ENCODE data around the gene PROZ.
"Not testable (repeated sequence)": the region's sequence is repeated elsewhere in the genome, so short reads cannot be mapped to it uniquely, and the experiment has no call there.

PROZ gene, protein sequence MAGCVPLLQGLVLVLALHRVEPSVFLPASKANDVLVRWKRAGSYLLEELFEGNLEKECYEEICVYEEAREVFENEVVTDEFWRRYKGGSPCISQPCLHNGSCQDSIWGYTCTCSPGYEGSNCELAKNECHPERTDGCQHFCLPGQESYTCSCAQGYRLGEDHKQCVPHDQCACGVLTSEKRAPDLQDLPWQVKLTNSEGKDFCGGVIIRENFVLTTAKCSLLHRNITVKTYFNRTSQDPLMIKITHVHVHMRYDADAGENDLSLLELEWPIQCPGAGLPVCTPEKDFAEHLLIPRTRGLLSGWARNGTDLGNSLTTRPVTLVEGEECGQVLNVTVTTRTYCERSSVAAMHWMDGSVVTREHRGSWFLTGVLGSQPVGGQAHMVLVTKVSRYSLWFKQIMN

DNA sequence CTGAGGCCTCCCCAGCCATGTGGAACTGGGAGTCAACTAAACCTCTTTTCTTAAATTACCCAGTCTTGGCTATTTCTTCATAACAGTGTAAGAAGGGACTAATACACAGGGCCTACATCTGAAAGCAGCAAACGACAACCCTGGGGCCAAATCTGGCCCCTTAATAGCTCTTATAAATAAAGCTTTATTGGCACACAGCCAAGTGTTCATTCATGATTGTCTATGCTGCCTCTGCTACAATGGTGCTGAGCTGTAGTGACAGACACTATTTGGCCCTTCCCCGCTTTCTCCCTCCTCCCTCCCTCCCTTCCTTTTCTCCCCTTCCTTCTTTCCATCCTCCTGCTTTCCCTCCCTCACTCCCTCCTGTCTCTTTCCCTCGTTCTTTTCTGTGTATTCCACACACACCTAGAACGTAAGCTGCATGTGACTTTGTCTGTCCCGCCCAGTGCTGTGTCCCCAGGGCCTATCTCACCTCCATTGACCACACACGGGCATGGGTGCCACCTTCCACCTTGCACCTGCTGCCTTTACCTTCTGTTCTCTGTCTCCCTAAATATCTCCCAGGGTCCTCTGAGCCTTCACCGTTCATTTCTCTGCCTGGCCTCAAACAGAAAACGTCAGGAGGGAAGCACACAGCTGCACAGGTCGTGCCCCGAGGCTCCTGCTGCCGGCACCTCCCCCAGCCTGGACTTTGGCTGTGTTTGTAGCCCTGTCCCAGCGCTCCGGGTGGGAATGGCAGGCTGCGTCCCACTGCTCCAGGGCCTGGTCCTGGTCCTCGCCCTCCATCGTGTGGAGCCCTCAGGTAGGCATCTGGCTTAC is at the start of gene PROZ:
TSS of gene PROZ (plus strand) at position 720 of the 819 bp plus-strand sequence. CDS start at position 733, 13 bp downstream.
- DNase-seq (ENCODE audit: low spot score), result no peak

DNA sequence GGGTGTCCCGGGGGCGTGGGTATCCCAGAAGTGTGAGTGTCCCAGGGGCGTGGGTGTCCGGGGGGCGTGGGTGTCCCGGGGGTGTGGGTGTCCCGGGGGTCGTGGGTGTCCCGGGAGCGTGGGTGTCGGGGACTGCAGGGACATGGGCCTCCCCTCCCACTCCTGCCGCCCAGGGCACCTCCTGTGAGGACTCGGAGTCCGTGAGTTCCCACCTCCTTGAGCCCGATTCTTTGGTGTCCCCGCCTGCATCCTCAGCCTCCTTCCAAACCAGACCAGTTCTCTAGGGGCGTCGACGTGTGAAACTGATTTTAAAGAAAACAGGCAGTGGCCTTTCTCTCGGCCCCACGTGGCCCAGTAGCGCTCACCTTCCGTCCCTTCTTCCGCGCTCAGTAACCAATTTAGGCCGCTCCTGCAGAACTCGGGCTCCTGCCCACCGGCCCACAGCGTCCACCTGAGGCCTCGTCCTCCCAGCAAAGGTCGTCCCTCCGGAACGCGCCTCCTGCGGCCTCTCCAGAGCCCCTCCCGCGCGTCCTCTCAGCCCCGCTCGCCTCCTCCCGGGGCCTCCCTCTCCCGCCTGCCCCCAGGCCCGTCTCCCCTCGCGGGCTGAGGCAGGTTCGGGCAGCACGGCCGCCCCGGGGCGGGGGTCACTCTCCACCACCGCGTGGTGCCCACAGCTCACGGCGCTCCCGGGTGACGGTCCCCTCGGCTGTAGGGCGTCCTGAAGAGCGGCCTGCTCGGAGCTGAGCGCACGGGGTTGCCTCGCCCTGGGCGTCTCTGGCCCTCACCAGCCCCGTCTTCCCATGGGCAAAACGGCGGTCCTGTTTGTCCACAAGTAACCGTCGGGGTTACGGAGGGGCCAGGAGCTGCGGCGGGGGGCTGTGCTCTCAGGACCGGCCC is 49.0 kb upstream of the PROZ start:
- DNase-seq (ENCODE audit: low spot score), result no peak

DNA sequence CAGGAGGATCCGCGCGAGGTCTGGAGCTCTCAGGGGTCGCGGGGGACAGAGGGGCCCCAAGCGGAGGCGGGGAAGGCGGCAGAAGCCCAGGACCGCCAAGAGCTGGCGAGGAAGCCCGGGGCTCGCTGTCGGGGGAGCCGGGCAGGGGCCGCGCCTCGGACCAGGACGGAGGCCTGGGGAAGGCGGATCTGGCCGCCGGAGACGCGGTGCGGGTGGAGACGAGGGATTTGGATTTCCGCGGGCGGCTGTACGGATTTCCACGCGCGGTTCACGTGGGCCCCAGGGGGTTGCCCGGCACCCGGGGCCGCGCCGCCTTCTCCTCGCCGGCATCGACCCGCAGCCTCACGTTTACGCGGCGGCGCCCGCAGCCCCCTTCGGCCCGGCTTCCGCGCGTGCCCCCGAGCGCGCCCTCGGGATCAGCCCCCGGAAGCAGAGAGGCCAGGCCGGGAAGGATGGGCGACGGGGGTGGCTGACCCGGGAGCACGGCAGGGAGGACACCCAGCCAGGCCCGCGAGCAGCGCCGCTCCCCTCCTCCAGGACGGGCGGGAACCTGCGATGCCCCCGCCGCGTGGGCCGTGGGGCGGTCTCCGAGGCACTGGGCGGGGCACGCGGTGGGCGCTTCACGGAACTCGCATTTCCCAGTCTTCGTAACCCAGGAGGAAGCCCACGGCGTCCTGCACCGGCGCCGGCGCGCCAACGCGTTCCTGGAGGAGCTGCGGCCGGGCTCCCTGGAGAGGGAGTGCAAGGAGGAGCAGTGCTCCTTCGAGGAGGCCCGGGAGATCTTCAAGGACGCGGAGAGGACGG is 48.2 kb upstream of the PROZ start:
- DNase-seq (ENCODE audit: low spot score), result peak; percentile 4

DNA sequence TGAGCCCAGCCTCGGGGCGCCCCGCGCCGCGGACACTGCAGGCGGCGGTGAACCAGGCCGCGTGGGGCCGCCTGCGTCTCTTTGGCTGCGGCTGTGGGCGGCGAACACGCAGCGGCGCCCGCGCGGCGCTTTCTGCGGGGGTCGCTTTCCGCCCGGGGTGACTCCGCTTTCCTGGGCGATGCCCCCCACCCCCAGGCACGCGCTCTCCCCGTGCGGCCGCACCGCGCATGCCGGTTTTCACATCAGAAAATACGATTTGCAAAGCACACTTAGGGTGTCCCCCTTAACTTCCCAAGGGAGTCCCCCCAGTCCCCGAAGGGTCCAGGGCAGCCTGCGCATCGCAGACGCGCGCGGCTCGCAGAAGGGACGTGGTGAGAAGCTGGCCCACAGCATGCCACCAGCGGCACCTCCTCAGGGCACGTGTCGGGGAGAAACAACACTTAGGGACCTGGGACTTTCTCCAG is 47.6 kb upstream of the PROZ start:
- DNase-seq (ENCODE audit: low spot score), result no peak

DNA sequence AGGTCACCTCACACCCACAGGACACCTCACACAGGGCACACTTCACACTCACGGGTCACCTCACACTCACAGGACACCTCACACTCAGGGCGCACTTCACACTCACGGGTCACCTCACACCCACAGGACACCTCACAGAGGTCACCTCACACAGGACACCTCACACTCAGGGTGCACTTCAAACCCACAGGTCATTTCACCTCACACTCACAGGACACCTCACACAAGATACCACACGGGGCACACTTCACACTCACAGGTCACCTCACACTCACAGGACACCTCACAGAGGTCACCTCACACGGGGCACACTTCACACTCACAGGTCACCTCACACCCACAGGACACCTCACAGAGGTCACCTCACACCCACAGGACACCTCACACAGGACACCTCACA is 46.6 kb upstream of the PROZ start:
- not testable (repeated sequence) for DNase-seq (ENCODE audit: low spot score)

DNA sequence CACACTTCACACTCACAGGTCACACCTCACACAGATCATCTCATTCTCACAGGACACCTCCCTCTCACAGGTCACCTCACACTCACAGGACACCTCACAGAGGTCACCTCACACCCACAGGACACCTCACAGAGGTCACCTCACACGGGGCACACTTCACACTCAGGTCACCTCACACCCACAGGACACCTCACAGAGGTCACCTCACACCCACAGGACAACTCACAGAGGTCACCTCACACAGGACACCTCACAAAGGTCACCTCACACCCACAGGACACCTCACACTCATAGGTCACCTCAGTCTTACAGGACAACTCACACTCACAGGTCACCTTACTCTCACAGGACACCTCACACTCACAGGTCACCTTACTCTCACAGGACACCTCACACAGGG is 46.0 kb upstream of the PROZ start:
- not testable (repeated sequence) for DNase-seq (ENCODE audit: low spot score)

DNA sequence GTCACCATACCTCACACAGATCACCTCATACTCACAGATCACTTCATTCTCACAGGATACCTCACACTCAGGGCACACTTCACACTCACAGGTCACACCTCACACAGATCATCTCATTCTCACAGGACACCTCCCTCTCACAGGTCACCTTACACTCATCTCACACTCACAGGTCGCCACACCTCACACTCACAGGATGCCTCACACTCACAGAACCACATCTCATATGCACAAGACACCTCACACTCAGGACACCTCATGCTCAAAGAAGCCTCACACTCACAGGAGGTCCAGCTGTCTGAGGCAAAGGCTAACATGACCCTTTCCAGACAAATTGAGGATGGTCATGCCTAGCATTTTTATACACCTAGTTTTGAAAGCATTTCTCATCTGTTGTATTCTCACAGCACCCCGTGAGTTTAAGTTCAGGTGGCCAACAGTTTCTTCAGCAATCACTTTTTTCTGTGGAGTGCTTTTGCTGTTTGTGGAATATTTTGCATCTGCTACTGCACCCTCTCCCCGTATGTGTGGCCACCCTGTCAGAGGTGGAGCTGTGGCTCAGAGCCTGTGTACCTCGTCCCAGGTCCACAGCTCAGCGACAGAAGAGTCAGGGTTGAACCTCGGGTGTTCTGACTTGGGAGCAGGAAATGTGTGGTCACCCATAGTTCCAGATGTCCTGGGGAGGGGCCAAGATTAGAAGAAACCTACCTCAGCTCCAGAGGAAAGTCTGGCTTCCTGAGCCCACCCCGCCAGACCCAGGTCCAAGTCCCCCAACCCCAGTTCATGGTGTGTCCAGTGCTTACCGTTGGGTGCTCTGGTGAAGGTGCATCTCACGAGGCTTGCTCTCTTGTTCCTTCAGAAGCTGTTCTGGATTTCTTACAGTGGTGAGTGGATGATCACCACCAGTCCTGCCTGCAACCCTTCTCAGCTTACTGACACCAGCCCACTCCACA is 45.3 kb upstream of the PROZ start:
- DNase-seq (ENCODE audit: low spot score), result no peak

DNA sequence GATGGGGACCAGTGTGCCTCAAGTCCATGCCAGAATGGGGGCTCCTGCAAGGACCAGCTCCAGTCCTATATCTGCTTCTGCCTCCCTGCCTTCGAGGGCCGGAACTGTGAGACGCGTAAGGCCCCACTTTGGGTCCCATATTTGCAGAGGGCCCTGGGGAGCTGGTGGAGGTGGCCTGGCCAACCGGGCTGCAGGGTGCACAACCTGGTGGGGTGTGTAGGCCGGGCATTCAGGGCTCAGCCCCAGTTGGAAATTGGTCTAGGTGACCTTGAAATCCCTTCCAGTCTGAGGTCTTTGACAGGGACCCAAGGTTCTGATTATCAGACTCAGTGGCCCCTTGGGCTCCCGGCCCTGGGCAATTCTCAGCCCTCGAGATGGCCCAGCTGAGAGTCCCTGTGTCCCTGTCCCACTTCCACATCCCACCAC is 44.6 kb upstream of the PROZ start:
- no peak for DNase-seq (ENCODE audit: low spot score)

DNA sequence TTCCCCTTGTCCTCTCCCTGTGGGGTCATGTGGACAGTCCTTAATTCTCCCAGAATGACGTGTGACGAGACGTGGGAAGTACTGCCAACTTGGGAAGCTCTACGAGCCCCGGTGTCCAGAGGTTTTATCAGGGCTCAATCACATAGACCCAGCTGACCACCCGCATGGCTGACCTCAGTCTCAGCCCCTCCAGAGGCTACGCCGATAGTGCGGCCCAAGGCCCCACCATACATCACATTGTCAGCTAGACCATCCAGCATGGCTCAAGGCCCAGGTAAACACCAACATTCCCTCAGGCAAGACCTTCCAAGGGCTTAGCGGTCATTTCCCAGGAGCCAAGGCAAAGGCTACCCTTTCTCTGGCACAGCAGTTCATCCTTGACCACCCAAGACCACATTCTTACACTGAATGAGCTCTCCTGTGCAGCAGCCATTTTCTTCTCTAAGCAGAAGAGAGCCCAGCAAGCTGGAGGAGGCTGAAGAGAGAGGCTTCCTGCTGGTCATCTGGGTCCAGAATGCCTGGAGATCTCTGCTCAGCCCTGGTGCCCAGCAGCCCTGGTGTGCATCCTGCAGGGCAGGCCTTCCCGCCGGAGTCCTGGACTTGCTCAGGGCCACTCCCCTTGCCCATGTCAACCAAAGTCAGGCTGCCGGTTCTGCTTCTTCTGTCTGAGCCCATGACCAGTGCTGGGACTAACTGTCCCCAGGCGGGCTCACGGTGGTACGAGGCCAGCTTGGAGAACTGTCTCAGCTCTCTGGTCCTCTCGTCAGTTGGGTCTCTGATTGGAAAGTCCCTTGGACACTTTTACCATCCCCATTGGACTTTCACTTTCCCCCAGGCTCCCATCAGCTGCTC is 43.7 kb upstream of the PROZ start:
- DNase-seq (ENCODE audit: low spot score), result no peak

DNA sequence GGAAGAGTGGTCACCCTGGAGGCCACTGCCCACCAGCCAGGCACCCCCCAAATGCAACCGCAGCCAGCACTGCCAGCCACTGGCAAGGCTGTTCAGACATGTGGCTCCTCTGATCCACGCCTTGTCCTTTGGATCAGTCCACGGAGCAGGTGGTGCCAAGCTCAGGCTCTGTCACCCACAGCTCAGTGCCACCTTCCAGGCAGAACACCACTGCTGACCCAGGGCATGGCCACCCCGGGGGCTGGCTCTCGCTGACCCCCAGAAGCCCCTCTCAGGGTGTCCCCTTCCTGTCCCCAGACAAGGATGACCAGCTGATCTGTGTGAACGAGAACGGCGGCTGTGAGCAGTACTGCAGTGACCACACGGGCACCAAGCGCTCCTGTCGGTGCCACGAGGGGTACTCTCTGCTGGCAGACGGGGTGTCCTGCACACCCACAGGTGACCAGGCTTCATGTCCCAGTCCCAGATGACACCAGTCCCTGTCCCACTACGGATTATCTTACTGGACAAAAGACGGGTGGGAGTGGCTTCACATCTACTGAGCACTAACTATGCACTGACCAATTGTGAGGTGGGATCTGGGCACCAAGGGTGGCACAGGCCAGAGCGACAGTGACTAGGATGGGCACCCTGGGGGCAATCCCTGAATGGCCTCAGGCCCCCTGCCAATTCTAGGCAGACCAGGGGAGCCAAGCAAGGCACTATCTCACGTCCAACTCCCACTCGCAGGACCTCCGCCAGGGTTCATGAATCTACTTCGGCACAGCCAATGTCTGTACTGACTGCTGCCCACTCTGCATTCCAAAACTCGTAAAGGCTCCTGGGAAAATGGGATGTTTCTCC is 42.9 kb upstream of the PROZ start:
- DNase-seq (ENCODE audit: low spot score), result no peak

DNA sequence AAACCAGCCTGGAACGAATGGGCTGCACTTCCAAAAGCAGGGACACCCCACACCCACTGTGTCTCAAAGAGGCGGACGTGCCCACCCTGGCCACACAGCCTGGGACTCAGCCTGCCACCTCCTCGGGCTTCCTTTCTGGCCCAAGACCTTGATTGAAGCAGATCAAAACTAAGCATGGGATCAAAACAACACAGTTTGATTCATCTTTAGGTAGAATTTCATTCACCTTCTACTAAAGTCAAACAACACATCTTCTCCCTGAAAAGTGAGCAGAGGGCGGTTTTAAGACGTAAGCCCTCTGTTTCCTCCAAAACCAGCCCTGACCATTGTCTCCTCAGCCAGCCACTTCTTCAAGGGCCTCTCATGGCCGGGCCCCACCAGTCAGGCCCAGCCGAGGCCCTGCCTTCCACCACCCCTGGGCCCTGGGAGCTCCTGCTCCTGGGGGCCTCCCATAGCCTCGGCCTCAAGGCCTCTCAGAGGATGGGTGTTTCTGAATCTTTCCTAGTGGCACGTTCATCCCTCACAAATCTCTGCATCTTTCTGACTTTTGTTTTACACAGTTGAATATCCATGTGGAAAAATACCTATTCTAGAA is 42.1 kb upstream of the PROZ start:
- no peak for DNase-seq (ENCODE audit: low spot score)

DNA sequence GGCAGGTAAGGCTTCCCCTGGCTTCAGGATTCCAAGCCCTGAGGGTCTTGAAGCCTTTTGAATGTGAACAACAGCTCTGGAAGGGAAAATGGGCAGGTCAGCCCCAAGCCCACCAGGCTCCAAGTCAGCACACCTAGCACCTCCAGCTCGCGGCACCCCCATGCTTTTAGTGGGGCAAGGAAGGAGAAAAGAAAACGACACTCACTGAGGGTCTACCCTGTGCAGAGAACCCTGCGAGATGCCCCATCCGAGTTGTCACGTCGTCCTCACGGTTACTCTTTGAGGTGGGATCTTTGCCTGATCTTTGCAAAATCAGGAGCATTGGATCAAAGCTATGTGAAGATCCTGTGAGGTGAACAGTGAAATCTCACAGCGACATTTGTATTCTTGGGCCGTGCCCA is 41.6 kb upstream of the PROZ start:
- DNase-seq (ENCODE audit: low spot score), result no peak

DNA sequence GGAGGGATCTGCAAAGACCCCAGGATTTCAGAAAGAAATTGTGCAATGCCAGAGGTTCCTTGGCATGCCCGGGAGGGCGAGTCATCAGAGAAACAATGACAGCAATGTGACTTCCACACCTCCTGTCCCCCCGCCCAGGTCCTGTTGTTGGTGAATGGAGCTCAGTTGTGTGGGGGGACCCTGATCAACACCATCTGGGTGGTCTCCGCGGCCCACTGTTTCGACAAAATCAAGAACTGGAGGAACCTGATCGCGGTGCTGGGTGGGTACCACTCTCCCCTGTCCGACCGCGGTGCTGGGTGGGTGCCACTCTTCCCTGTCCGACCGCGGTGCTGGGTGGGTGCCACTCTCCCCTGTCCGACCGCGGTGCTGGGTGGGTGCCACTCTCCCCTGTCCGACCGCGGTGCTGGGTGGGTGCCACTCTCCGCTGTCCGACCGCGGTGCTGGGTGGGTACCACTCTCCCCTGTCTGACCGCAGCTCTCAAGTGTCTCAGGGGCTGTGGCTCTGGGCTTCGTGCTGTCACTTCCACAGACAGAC is 41.0 kb upstream of the PROZ start:
- no peak for DNase-seq (ENCODE audit: low spot score)

DNA sequence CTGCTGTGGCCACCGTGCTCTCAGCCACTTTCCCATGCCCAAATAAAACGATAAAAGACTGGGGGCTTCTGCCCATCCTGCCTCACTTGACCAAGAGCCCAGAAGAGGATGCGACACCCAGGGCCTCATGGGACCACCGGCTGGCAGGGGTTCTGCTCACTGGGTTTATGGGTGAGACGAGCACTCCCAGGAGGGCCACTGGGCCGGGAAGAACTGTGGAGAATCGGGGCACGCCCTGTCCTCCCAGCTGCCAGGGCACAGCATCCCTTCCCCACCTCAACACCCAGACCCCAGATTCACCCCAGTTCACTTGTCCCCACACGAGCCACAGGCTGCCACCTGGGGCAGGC is 40.6 kb upstream of the PROZ start:
- no peak for DNase-seq (ENCODE audit: low spot score)

DNA sequence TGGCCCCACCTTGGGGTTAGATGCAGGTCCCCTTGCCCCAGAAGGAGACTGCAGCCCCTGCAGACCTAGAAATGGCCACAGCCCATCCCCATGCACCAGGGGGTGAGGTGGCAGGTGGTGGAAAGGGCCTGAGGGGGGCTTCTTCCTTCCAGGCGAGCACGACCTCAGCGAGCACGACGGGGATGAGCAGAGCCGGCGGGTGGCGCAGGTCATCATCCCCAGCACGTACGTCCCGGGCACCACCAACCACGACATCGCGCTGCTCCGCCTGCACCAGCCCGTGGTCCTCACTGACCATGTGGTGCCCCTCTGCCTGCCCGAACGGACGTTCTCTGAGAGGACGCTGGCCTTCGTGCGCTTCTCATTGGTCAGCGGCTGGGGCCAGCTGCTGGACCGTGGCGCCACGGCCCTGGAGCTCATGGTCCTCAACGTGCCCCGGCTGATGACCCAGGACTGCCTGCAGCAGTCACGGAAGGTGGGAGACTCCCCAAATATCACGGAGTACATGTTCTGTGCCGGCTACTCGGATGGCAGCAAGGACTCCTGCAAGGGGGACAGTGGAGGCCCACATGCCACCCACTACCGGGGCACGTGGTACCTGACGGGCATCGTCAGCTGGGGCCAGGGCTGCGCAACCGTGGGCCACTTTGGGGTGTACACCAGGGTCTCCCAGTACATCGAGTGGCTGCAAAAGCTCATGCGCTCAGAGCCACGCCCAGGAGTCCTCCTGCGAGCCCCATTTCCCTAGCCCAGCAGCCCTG is 40.0 kb upstream of the PROZ start:
- no peak for DNase-seq (ENCODE audit: low spot score)

DNA sequence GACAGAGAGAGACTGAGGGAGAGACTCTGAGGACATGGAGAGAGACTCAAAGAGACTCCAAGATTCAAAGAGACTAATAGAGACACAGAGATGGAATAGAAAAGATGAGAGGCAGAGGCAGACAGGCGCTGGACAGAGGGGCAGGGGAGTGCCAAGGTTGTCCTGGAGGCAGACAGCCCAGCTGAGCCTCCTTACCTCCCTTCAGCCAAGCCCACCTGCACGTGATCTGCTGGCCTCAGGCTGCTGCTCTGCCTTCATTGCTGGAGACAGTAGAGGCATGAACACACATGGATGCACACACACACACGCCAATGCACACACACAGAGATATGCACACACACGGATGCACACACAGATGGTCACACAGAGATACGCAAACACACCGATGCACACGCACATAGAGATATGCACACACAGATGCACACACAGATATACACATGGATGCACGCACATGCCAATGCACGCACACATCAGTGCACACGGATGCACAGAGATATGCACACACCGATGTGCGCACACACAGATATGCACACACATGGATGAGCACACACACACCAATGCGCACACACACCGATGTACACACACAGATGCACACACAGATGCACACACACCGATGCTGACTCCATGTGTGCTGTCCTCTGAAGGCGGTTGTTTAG is 39.2 kb upstream of the PROZ start:
- DNase-seq (ENCODE audit: low spot score), result no peak
